Measurements from ENCODE around the gene DDAH1. TPM values are rescaled to one million over a fixed set of nuclear protein-coding genes. Genes with fewer than 3 reads are reported as not detected.

DDAH1 gene
- total RNA-seq, 4 donors from 2014 or later: 11.2 to 16.7 (median 15.8) TPM

- ATAC-seq (ENCODE audit: low FRiP score) (no peak), DNase-seq (ENCODE audit: low spot score) (no peak)
- TF ChIP-seq, protein P1, sequence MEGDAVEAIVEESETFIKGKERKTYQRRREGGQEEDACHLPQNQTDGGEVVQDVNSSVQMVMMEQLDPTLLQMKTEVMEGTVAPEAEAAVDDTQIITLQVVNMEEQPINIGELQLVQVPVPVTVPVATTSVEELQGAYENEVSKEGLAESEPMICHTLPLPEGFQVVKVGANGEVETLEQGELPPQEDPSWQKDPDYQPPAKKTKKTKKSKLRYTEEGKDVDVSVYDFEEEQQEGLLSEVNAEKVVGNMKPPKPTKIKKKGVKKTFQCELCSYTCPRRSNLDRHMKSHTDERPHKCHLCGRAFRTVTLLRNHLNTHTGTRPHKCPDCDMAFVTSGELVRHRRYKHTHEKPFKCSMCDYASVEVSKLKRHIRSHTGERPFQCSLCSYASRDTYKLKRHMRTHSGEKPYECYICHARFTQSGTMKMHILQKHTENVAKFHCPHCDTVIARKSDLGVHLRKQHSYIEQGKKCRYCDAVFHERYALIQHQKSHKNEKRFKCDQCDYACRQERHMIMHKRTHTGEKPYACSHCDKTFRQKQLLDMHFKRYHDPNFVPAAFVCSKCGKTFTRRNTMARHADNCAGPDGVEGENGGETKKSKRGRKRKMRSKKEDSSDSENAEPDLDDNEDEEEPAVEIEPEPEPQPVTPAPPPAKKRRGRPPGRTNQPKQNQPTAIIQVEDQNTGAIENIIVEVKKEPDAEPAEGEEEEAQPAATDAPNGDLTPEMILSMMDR (IDR thresholded peaks at IDR 0.05): no peak
These were observed 51.8 kb downstream of the DDAH1 start for GRCh38 chr1:85413169-85413568.

GRCh38 chr1:85411567-85412305 is 53.2 kb downstream of the DDAH1 start:
- TF ChIP-seq, protein P1 (IDR thresholded peaks at IDR 0.05): no peak
- DNase-seq (ENCODE audit: low spot score) (no peak), ATAC-seq (ENCODE audit: low FRiP score) (no peak)

GRCh38 chr1:85409516-85409915 is 55.4 kb downstream of the DDAH1 start:
- DNase-seq (ENCODE audit: low spot score) (no peak), ATAC-seq (ENCODE audit: low FRiP score) (no peak)
- TF ChIP-seq, protein P1 (IDR thresholded peaks at IDR 0.05): no peak

- TF ChIP-seq, protein P1 (IDR thresholded peaks at IDR 0.05): no peak
- DNase-seq (ENCODE audit: low spot score): no peak
- ATAC-seq (ENCODE audit: low FRiP score): no peak
These were observed 57.1 kb downstream of the DDAH1 start for GRCh38 chr1:85407746-85408377.

GRCh38 chr1:85406887-85407533 is 57.9 kb downstream of the DDAH1 start:
- DNase-seq (ENCODE audit: low spot score): no peak
- TF ChIP-seq, protein P1 (IDR thresholded peaks at IDR 0.05): no peak
- ATAC-seq (ENCODE audit: low FRiP score): peak; percentile 87

DNA sequence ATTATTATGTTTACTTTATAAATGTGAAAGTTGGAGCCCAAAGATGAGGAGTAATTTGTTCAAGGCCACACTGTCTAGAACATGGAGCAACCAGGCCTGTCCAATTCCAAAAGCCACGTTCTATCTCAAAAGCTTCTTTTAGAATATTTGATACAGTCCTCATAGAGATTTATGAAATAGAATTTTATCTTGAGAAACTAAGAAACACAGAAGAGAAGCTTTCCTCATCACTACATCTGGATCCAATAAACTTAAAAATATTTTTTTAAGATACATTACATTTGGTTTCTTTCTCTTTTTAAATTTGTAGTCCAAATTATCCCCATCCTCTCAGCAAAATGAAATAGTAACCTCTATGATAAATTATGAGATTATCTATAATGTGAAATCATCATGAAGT is 58.9 kb downstream of the DDAH1 start:
- DNase-seq (ENCODE audit: low spot score) (no peak), ATAC-seq (ENCODE audit: low FRiP score) (no peak)
- TF ChIP-seq, protein P1 (IDR thresholded peaks at IDR 0.05): no peak

Measured in omental fat pad (tissue), 4 donors.